NCI-H1436 (cell line): ENCODE data around the gene ERC1.
A peak's percentile ranks its signal among the peaks of the same experiment; 100 is the strongest.
"Not testable (repeated sequence)": the region's sequence is repeated elsewhere in the genome, so short reads cannot be mapped to it uniquely, and the experiment has no call there.

Experiments used
- DNase-seq: peaks from one replicate; lab custom pipeline; 2025; lab: John Stamatoyannopoulos, UW

ERC1 gene

GRCh38 chr12:1126091-1126490 is 135.1 kb downstream of the ERC1 start:
- no peak for DNase-seq

GRCh38 chr12:1127021-1127420 is 136.0 kb downstream of the ERC1 start:
- DNase-seq = no peak

DNA sequence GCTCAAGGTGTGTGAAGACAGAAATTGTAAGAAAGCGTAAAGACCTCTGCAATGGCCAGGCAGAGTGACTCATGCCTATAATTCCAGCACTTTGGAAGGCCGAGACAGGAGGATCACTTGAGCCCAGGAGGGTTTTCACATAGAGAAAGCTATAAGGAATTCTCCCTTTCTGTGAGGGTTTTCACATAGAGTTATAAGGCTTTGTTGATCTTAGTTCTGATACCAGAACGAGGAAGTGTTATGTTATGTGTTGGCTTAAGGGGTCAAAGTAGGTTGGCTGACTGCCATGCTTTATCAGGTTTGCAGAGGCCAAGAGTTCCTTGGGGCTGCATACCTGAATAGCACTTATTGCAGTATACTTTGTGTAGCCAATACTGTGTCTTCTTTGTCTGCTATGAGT is 139.1 kb downstream of the ERC1 start:
- no peak for DNase-seq

GRCh38 chr12:1130571-1130970 is 139.5 kb downstream of the ERC1 start:
- no peak for DNase-seq

GRCh38 chr12:1131811-1132224 is 140.8 kb downstream of the ERC1 start:
- DNase-seq = no peak

GRCh38 chr12:1132311-1132710 is 141.3 kb downstream of the ERC1 start:
- no peak for DNase-seq

- no peak for DNase-seq
Observed at GRCh38 chr12:1138691-1139090, 147.7 kb downstream of the ERC1 start.

GRCh38 chr12:1146758-1147157 is 155.7 kb downstream of the ERC1 start:
- not testable (repeated sequence) for DNase-seq

- no peak for DNase-seq
Observed at GRCh38 chr12:1147821-1148220, 156.8 kb downstream of the ERC1 start.

GRCh38 chr12:1157046-1157445 is 166.0 kb downstream of the ERC1 start:
- no peak for DNase-seq

- DNase-seq = no peak
Observed at GRCh38 chr12:1161197-1161596, 170.2 kb downstream of the ERC1 start.

GRCh38 chr12:1162081-1162760 is 171.2 kb downstream of the ERC1 start:
- DNase-seq = no peak

GRCh38 chr12:1167784-1168183 is 176.8 kb downstream of the ERC1 start:
- no peak for DNase-seq

GRCh38 chr12:1170411-1170810 is 179.4 kb downstream of the ERC1 start:
- DNase-seq = no peak

- peak; percentile 52 for DNase-seq
Observed at GRCh38 chr12:1171657-1172408, 180.8 kb downstream of the ERC1 start.

DNA sequence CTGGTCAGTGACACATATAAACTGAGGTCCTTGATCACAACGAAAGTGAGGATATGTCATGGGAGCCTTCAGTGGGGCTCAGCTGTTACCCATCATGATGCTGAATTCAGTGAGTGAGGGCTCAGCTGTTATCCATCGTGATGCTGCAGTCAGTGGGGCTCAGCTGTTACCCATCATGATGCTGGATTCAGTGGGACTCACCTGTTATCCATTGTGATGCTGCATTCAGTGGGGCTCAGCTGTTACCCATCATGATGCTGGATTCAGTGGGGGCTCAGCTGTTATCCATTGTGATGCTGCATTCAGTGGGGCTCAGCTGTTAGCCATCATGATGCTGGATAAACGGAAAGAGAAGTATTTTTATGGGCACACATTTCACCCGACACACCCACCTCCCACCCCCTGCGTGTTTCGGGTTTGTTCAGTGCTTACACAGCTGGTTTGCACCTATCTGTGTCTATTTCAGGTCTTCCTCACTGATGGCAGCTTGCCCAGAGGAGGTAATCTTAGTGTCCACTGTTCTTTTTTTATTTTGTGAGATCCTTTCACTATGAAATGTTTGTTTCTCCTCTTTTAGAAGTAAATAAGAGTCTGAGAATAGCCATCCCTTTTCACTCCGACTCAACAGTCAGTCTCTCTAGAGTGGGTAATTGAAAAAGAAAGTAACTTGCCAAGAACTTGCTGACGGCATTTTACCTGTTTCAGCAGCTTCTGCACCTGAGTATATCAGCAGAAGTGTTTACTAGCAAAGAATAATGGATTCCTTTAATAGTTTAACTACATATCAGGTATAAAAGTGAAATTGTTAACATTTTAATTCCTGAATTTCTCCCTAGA is 183.0 kb downstream of the ERC1 start:
- DNase-seq = no peak

DNA sequence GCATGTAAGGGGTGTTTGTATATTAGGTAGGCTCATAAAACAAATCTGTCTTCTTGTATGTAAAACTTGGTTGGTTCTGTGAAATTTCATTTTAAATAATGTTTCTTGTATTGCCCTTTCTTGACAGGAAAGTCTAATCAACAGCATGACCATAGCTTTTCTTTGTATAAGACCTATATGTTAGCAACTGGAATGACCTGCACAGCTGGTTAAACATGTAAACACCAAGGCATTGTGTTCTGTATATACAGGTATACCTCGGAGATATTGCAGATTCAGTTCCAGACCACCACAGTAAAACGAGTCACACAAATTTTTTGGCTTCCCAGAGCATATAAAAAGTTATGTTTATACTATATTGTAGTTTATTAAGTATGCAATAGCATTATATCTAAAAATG is 183.6 kb downstream of the ERC1 start:
- DNase-seq = no peak

GRCh38 chr12:1176191-1176590 is 185.2 kb downstream of the ERC1 start:
- DNase-seq = no peak

GRCh38 chr12:1179128-1179527 is 188.1 kb downstream of the ERC1 start:
- no peak for DNase-seq

- DNase-seq = no peak
Observed at GRCh38 chr12:1182069-1182468, 191.0 kb downstream of the ERC1 start.

DNA sequence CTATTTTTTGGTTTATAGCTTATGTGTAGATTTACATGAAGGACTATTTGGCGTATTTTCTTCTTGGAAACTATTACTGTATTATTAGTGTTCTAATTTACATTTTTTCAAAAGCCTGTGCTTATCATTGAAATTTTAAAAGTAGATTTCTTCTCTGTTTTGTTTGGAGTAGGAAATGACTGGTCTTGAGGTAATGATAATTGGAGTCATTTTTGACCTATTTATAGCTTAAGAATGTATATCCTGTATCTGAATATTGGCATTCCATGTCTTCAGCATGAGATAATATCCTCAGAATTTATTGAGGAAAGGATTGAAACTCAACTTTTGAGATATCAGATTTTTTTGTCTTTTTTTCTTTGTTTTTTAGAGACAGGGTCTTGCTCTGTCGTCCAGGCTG is 193.4 kb downstream of the ERC1 start:
- DNase-seq = no peak

- no peak for DNase-seq
Observed at GRCh38 chr12:1185460-1186182, 194.6 kb downstream of the ERC1 start.
